Astrocyte (in vitro differentiated cells and primary cell): Measurements from ENCODE around the gene SLFN14.

ENCODE experiments used
- CTCF ChIP-seq: IDR thresholded peaks from 2 replicates; pipeline ENCODE4 v1.5.1; 2011; ENCODE audit warnings: low read depth, mild to moderate bottlenecking, inconsistent platforms, low read length, moderate library complexity; ENCODE audit not compliant: insufficient read depth
- EZH2 ChIP-seq: IDR thresholded peaks from 2 replicates; pipeline ENCODE4 v1.6.1; 2012; ENCODE audit warnings: mild to moderate bottlenecking, low read length, inconsistent platforms; ENCODE audit not compliant: insufficient read depth

GRCh38 chr17:35515027-35515426, 45.6 kb downstream of the SLFN14 start:
- TF ChIP-seq CTCF = no peak
- no peak for TF ChIP-seq EZH2
